ENCODE results near the gene SETBP1.
"Not testable (repeated sequence)": the region's sequence is repeated elsewhere in the genome, so short reads cannot be mapped to it uniquely, and the experiment has no call there.

Gene SETBP1

DNA sequence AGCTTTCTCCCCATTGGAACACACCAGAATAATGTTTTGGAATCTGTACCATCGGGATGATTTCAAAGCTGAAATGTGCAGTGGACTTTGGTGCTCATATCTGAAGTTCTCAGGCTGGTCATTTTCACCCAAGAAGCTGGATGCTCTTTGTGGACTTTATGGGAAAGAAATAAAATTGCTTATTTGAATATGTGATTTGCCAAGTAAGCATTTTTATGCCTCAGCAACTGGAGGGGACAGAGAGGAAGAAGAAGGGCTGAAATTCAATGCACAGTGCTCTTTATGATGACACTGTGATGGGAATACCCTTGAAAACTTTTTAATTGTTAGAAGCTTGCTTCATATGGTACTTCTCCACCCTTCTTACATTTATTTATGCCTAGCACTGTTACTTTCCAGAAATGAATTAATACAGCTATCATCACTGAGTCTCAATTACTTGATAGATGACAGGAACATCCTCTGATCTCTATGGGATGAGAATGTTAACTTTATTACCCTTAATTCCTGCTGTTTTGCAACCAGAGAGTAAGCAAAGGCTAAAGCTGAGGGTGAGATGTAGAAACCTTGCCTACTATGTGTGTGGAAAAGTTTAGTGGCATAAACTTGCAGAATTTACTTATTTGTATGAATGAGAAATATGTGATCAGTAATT is 23.6 kb downstream of the SETBP1 start:
- no peak for DNase-seq (ENCODE audit: low spot score)
- no peak for FAIRE-seq

DNA sequence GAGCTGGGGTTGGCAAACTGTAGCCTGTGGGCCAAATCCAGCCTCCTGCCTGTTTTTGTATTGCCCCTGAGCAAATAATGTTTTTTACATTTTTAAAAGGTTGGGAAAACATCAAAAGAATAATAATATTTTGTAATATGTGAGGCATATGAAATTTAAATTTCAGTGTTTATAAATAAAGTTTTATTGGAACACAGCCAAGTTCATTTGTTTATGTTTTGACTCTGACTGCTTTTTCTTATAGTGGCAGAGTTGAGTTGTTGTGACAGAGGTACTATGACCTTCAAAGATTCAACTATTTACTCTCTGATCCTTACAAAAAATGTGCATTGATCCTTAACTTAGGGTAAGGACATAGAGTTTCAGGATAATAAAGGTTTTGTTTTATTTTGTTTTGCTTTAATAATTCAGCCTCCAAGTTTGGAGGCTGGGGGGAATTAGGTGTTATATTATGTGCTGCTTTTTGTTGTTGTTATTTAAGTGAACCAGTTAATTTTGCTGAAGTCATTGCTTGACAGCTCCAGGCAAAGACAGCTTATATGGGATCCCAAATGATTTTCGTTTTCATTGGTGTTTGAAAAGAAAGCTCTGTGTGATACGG is 24.5 kb downstream of the SETBP1 start:
- DNase-seq (ENCODE audit: low spot score) (no peak), FAIRE-seq (no peak)

DNA sequence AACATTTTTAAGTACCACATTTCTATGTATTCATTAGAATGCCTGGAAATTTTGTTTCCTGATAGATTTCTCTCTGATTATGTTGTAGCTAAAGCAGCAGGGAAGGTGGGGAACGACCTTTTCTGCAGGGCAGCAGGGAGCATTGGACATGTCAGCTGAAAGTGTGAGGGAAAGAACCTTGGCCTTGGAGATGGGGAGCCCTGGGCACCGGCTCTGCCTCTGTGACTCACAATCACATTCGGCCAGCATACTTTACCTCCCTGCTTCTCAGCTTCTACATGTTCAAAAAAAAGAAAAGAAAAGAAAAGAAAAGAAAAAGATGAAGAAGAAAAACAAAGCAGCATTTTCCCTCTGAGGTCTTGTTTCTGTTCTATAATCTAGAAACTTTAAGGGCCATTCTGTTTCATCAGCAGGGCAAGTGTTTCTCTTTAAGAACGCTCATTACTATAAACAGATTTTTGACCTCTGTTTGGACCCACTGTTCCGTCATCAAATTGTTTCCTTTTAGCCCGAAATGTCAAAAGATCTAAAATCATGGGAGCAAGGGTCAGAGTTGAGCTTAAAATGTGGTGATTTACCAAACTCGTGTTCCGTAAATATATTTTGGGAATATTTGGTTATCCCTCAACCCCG is 27.9 kb downstream of the SETBP1 start:
- FAIRE-seq (no peak), DNase-seq (ENCODE audit: low spot score) (no peak)

DNA sequence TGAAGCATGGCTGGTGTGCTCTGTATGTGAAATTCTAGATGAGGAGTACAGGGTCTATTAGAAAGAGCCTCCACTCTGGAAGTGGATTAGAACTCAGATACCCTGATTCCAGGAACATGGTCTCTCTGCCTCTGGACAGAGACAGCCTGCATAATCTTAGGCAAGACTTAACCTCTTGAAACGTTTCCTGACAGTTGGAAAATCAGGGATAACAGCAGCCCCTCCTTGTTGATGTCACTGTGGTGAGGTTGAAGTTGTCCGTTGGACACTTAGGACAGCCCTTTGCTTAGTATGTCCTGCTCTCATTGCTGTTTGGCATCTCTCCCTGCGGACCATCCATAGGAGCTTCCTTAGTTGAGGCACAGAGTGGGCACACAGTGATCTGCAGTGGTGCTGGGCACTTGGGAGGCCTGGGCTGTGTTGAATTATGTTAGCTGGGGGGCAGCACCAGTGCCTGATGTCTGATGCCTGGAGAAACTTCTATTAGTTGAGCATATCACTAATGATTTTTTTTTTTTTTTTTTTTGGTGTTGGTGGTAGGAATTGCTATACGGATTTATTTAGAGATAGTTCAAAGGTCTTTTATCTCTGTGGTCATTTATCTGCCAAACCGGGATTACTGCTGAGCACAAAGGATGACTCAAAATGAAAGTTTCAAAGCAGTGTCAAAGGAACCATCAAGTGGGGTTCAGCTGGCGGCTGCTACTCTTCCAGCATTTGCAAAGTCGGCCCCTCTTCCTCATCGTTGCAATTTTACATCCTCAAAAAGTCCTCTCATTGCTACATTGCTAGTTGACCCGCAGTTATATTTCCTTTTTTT is 28.8 kb downstream of the SETBP1 start:
- DNase-seq (ENCODE audit: low spot score), result no peak
- FAIRE-seq, result no peak

DNA sequence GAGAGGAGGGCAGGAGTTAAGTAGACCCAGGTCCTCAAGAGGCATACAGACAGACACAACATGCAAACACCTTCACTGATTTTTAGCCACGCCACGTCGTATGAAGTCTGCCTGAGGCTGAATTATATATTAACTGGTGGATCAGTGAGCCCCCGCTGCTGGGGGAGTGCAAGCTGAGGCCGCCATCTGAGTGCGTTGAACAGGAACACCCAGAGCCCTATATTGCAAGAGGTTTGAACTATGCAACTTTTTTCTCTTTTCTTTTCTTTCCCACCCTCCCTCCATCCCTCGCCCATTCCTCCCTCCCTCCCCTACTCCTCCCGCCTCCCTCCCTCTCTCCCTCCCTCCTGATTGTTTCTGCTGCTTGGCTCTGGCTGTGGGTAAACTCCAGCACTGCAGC is 30.2 kb downstream of the SETBP1 start:
- DNase-seq (ENCODE audit: low spot score) (no peak), FAIRE-seq (no peak)

DNA sequence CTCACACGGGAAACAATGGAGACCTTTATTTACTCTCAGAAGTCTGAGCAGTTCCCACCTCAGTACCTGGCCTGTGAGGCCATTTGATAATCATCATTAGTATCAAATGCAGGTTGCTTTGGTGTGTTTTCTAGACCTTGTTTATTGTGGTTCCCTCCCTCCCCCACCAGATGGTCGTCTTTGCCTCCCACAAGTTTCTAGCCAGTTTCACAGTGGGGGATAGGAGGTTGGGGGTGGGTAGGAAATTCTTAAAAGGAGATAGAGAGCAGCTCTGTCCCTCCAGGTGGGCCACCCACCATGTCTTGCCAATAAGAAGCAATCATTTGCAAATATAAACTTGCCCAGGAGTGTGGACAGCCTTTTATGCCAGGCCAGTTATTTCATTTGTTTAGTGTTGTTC is 31.3 kb downstream of the SETBP1 start:
- FAIRE-seq (no peak), DNase-seq (ENCODE audit: low spot score) (no peak)

DNA sequence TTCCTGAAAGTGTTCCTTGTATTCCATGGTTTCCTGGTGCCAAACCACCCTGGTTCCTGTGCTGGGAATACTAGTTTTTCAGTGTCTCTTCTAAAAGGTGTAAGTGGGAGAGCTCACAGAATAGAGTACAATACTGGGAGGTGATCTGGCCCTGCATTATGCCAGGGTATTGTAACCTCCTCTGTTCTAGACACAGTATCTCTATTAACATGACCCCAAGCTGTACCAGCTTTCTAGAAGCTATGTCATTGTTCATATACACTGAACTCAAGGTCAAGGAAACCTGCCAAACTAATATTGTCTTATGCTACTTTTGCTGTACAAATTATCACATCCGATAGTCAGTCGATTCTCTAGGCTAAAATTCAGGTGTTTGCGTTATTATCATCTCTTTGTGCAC is 32.7 kb downstream of the SETBP1 start:
- DNase-seq (ENCODE audit: low spot score) (no peak), FAIRE-seq (no peak)

DNA sequence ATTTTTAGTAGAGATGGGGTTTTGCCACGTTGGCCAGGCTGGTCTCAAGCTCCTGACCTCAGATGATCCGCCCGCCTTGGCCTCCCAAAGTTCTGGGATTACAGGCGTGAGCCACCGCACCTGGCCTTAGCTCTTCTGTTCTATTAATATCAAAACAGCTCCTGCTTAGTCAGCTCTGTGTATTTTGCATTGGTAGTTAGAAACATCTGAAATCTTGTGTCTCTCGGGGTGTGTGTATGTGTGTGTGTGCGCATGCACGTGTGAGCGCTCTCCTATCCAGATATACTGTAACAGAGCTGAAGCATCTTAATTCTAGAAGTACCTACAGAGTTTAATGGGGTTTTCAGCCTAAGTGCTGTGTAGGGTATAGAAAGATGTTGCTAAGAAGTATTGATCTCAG is 33.7 kb downstream of the SETBP1 start:
- DNase-seq (ENCODE audit: low spot score), result no peak
- FAIRE-seq, result no peak

DNA sequence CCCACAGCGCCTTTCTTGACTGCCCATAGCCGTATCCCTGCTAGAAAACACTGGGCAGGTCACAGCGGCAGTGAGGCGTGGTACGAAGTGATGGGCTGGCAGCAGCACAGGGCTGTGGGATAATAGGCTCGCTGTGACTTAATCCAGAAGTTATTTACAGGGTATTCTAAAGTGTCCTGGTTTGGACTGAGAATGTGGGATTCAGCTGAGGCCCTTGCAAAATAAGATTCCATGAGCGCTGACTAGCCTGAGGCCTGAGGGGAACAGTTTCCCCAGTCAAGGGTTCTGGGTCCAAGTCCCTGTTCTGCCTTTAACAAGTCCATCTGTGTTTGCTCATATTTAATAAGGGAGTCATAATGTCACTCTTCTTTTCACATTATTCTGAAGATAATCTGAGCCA is 34.6 kb downstream of the SETBP1 start:
- DNase-seq (ENCODE audit: low spot score) (peak; percentile 65), FAIRE-seq (no peak)

DNA sequence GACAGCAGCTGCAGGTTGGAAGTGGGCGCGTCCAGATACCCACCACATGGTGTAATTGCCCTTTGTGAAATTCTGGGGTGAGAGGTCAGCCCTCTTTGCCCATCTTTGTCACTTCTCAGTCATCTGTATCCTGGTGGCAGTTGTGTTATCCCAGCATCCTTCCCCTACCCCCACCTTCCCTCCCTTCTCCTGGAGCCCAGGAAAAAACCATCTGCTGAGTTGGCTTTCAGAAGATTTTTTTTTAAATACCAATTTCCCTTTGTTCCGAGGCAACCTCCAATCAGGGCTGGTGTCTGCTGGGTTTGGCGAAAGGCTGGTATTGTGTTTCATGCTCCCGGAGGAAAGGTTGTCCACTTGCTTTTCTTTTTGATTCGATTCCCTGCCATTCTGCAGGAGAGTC is 35.2 kb downstream of the SETBP1 start:
- FAIRE-seq (no peak), DNase-seq (ENCODE audit: low spot score) (peak; percentile 15)

DNA sequence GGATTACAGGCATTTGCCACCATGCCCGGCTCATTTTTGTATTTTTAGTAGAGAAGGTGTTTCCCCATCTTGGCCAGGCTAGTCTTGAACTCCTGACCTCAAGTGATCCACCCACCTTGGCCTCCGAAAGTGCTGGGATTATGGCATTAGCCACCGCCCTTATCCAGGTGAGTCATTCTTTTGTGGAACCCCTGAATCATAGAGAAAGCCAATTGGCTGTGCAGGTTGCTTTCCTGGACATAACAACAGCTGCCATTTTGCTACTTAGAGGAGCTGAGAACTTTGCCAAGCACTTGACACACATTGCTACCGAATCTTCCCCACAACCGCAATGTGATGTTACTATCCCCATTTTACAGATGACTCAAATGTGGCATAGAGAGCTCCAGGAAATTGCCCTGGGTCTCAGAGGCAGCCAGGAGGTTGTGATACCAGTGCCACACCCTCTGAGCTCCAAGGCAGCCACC is 36.0 kb downstream of the SETBP1 start:
- FAIRE-seq (no peak), DNase-seq (ENCODE audit: low spot score) (no peak)

DNA sequence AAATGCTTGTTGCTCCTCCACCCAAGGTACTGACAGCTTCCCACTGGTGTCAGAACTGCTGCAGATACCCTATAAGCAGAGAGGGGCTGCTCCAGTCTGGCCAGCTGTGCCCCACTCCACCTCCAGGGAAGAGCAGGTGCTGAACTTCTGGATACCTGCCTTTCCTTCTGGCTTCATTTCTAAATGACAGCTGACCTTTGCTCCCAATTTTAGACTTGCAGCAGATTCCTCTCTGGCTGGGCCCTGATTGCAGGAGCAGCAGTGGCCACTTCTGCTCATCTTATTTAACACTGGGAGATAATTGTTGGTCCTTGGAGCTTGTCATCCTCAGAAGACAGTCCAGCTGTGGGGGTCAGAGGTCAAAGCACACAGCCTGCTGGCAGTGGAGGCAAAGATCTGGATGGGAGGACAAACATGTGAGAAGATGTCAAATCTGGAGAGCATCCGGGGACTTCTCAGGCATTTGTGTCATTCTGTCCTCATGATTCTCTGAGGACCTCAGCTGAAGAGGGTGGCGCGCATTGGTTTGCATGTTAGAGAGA is 38.9 kb downstream of the SETBP1 start:
- no peak for FAIRE-seq

DNA sequence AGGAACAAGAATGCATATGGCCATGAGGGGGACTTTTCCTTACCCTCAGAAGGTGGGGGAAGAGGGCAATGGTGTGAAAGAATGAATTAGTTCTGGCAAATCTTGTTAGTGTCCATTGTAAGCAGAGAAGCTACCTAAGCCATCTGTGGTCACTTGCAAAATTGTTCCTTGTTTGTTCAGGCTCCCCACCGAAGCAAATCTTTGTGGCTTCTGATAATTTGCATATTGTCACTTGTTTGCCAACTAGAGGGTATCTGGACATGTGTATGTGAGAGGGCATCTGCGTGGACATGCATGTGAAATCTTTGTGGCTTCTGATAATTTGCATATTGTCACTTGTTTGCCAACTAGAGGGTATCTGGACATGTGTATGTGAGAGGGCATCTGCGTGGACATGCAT is 41.1 kb downstream of the SETBP1 start:
- FAIRE-seq, result not testable (repeated sequence)

More for the DNA sequence above, 38.9 kb downstream of the SETBP1 start:
- DNase-seq (ENCODE audit: low spot score), result no peak

DNA sequence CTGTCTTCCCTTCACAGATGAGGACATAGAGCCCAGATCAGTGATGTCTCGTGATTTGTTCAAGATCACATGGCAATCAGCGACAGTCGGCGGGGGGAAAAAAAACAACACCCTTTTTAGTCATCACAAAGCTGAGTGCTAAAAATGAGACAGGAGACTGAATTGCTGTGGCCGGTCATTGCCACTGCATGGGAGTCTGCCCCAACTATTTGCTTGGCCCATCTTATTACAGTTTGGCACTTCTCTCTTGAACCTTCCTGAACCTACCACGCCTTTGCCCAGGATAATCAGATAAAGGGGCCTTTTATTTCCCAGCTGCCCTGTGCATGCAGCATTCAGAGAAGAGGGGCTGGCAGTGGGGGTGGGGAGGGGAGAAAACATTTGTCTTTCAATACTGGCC is 42.7 kb downstream of the SETBP1 start:
- DNase-seq (ENCODE audit: low spot score), result no peak
- FAIRE-seq, result no peak

More for the DNA sequence above, 41.1 kb downstream of the SETBP1 start:
- not testable (repeated sequence) for DNase-seq (ENCODE audit: low spot score)

DNA sequence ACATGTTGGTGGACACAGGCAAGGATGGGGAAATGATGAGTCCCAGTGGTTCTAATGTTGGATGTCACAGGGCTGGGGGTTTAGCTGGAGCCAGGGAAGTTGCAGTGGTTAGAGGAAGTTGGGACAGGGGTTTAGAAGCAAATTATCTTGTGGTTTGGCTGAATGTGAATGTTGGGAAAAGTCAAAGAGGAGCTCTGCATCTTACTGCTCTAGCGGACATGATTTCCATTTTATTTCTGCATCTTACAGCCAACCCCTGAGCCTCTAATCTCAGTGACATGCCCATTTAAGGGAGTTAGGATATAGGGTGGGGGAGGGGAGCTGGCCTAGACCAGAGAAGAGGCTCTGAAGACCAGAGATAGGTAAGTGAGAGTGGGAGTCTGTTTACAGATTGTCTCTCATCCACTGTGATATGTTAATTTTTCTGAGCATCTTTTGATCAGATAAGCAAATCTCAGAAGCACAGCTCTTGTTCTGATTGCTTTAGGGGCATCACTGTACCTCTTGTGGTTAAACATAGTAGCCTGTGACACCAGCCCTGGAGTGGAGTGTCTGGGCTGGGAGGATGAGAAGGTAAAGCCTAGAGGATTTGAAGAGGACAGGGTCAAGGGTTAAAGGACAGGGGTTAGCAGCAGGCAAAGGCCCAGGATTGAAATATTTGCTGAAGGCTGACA is 43.6 kb downstream of the SETBP1 start:
- FAIRE-seq, result no peak
- DNase-seq (ENCODE audit: low spot score), result no peak

DNA sequence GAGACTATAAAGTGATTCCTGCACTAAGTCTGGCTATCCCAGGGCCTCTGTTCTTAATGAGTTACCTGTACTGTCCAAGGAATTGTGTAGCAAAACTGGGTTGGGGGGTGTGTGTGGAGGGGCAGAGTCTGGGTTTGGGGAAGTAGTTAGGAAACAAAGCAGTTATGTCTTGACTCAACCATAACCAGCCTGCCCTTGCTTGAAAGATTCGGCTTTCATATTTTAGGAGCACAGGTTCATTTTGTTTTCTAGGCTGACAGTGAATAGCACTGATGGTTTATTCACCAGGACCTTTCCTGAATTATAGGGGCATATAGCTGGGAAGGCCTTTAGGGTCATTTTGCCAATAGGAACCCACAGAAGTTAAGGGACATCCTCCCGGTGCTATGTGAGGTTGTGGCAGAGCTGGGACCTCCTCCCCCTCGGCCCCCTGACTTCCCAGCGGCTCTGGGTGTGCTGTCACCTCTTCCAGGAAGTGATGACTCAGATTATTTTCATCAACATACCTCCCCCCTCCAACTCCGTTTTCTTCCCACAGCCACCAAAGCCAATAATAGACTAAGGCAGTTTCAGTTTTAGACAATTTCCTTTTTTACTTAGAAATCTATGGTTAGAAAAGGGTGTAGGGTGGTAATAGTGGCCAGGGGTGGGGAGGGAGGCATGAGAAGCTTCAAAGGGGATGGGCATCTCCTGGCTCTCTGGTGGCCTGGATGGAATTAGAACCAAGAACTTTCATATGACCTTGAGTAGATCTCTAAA is 44.8 kb downstream of the SETBP1 start:
- FAIRE-seq, result no peak
- peak; percentile 65 for DNase-seq (ENCODE audit: low spot score)

DNA sequence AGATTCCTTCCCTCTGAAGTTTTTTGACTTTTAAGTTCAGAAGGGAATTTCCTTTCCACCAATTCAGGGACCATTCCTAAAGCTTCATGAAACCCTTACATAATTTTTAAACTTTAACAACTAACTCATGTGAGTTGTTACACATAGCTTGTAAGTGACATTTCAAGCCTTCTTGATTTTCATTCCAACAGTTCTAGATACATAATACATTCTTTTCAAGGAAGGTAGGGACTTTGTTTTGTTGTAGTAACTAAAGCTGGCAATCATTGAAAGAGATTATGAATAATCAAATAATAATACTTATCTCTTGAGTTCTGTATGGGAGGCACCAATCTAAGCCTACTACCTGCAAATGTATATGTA is 45.4 kb downstream of the SETBP1 start:
- FAIRE-seq (no peak), DNase-seq (ENCODE audit: low spot score) (no peak)

DNA sequence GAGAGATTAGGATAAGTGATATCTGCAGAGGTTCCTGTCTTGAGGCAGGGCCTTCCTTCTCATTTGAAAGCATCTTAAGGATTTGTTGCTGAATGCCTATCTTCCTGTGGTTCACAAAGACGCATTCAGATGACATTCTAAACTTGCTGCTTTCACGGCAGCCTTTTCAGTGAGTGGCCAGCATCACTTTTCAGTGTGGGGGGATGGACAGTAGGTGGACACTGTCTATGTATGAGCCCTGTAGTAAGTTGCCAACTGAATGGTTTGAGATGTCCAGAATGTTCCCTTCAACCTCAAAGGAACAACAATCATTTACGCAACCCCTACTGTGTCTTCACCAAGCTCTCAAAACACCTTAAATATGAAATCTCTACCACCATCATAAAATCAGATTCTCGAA is 46.6 kb downstream of the SETBP1 start:
- DNase-seq (ENCODE audit: low spot score), result no peak
- no peak for FAIRE-seq

DNA sequence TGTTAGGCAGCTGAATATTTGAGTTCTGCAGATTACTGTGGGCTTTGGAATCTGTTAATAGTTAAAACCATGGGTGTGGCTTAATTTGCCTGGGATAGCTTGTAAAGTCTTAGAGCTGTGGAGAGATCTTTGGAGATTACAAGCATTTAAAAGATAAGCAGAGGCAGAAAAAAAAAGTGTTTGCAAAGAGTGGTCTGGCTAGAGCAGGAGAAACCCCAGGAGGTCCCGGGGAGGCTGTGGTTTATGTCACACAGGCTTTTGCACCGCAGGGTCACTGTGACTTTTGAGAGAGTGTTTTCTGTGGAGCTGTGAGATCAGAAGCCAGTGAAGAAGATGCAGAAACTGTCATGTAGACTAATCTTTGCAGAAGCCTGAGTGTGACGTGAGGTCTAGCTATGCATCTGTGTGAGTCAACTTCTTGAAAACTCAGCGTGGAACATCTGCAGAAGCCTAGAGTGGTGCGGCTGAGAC is 49.0 kb downstream of the SETBP1 start:
- no peak for DNase-seq (ENCODE audit: low spot score)
- FAIRE-seq, result no peak

DNA sequence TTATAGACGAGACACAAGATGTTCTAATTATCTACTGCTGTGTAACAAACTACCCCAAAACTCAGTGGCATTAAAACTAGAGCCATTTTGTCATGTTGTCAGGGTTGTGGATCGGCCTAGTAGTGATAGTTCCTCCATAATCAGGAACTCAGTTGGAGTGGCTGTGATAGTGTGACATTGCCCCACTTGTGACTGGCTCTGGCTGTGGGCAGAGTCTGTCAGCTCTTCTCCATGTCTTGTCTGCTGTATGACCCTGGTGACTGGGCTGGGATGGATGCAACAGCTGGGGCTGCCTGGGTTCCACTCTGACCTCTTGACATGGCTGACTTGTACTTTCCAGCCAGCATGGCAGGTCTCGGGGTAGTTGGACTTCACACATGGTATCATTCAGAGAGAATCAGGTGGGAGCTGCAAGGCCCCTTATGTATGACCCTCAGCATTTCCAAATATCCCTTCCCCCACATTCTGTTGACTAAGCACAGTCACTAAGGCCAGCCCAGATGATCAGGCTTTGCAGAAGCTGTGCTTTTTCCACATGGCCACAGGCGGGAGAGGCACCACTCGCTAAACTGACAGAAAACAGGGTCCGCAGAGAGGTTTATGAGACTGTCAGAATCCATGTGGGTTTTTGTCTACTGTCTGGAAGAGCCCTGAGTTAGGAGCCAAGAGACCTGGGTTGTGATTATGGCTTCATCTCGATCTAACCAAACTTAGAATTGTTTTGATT is 50.3 kb downstream of the SETBP1 start:
- FAIRE-seq, result no peak
- no peak for DNase-seq (ENCODE audit: low spot score)

Data from urothelium cell line (cell line).